ENCODE data around the gene ERCC1. TPM values are rescaled to one million over a fixed set of nuclear protein-coding genes. Genes with fewer than 3 reads are reported as not detected.

The ERCC1 gene
- total RNA-seq, 3 donors from 2014 or later (not counting 1 experiment from before 2014, with no cell fraction given): 46.8 to 55.2 (median 48.2) TPM

DNA sequence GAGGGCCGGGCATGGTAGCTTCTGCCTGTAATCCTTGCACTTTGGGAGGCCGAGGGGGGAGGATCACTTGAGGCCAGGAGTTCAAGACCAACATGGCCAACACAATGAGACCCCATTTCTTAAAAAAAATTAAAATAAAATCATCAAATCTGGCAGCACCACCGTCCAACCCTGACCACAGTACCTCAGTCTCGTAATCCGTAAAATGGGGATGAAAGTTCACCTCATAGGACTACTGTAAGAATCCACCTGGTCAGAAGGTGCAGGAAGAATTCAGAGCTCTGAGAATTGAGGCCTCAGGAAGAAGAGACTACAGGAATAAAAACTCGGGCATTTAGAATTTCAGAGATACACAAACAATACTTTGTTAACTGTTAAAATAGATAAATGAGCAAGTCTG is 21.9 kb downstream of the ERCC1 start:
- Histone ChIP-seq H3K36me3 (ENCODE audit: control insufficient read depth, insufficient read depth, low read length) (no peaks in the 10 kb centered on the region), H3K27ac (ENCODE audit: low read length) (no peak overlapping the region), H3K4me3 (ENCODE audit: low read length) (no peak overlapping the region), H3K4me1 (ENCODE audit: control insufficient read depth, insufficient read depth, low read length) (peaks cover 38% of the 10 kb centered on the region), H3K9me3 (ENCODE audit: control insufficient read depth, insufficient read depth, low read length) (no peaks in the 10 kb centered on the region), H3K27me3 (ENCODE audit: control insufficient read depth, insufficient read depth, low read length) (peaks cover 26% of the 10 kb centered on the region)
- DNase-seq (no peak), ATAC-seq (no peak)
- peaks cover 26 to 30% of the 10 kb centered on the region in 2 donors for H3K27me3 Mint-ChIP-seq (ENCODE audit: low read depth in 2 of 2)
- intact Hi-C loops (cut with micrococcal nuclease): loop anchor here (10.0 kb wide), 1 partner anchor 243 kb away; no protein-coding TSS in a partner anchor
- 97% methylated on average over 5 of the region's 6 CpGs for WGBS (ENCODE audit: insufficient coverage)
- H3K4me1 Mint-ChIP-seq: peaks cover 36 to 39% of the 10 kb centered on the region in 2 donors
- H3K9me3 Mint-ChIP-seq: no peaks in the 10 kb centered on the region
- no peak overlapping the region for H3K4me3 Mint-ChIP-seq
- no peaks in the 10 kb centered on the region for H3K36me3 Mint-ChIP-seq
- TF ChIP-seq, protein P1, sequence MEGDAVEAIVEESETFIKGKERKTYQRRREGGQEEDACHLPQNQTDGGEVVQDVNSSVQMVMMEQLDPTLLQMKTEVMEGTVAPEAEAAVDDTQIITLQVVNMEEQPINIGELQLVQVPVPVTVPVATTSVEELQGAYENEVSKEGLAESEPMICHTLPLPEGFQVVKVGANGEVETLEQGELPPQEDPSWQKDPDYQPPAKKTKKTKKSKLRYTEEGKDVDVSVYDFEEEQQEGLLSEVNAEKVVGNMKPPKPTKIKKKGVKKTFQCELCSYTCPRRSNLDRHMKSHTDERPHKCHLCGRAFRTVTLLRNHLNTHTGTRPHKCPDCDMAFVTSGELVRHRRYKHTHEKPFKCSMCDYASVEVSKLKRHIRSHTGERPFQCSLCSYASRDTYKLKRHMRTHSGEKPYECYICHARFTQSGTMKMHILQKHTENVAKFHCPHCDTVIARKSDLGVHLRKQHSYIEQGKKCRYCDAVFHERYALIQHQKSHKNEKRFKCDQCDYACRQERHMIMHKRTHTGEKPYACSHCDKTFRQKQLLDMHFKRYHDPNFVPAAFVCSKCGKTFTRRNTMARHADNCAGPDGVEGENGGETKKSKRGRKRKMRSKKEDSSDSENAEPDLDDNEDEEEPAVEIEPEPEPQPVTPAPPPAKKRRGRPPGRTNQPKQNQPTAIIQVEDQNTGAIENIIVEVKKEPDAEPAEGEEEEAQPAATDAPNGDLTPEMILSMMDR (IDR thresholded peaks at IDR 0.05): no peak
- H3K27ac Mint-ChIP-seq: no peak overlapping the region

DNA sequence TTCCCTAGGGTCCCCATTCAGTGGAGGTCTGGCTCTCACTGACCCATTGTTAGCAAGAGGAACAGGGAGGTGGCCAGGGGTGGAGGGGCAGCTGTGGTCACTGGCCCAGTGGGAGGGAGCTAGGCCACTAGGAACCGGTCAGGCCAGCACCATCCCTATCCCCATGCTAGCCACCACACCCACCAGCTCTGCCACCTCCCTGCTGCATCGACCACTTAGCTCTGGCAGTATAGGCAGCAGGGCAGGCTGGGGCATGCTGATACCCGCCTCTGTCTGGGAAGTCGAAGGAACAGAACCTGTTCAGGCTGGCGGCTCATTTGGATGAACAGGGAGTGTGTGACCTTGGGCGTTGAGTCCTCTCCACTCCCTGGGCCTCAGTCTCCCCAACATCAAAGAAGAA is 23.5 kb downstream of the ERCC1 start:
- Histone ChIP-seq H3K4me1 (ENCODE audit: control insufficient read depth, insufficient read depth, low read length) (peaks cover 25% of the 10 kb centered on the region), H3K27me3 (ENCODE audit: control insufficient read depth, insufficient read depth, low read length) (peaks cover 27% of the 10 kb centered on the region), H3K36me3 (ENCODE audit: control insufficient read depth, insufficient read depth, low read length) (no peaks in the 10 kb centered on the region), H3K9me3 (ENCODE audit: control insufficient read depth, insufficient read depth, low read length) (no peaks in the 10 kb centered on the region), H3K4me3 (ENCODE audit: low read length) (no peak overlapping the region), H3K27ac (ENCODE audit: low read length) (no peak overlapping the region)
- Mint-ChIP-seq H3K27me3 (ENCODE audit: low read depth in 2 of 2) (peaks cover 27 to 37% of the 10 kb centered on the region in 2 donors), H3K4me1 (peaks cover 20 to 31% of the 10 kb centered on the region in 2 donors), H3K4me3 (no peak overlapping the region), H3K9me3 (no peaks in the 10 kb centered on the region), H3K27ac (no peak overlapping the region), H3K36me3 (no peaks in the 10 kb centered on the region)
- 94% methylated on average over 6 of the region's 6 CpGs for WGBS (ENCODE audit: insufficient coverage)
- TF ChIP-seq, protein P1 (IDR thresholded peaks at IDR 0.05): no peak
- no peak for DNase-seq
- intact Hi-C loops (cut with micrococcal nuclease): loop anchor here (10.0 kb wide), 1 partner anchor 245 kb away; no protein-coding TSS in a partner anchor
- ATAC-seq: no peak

DNA sequence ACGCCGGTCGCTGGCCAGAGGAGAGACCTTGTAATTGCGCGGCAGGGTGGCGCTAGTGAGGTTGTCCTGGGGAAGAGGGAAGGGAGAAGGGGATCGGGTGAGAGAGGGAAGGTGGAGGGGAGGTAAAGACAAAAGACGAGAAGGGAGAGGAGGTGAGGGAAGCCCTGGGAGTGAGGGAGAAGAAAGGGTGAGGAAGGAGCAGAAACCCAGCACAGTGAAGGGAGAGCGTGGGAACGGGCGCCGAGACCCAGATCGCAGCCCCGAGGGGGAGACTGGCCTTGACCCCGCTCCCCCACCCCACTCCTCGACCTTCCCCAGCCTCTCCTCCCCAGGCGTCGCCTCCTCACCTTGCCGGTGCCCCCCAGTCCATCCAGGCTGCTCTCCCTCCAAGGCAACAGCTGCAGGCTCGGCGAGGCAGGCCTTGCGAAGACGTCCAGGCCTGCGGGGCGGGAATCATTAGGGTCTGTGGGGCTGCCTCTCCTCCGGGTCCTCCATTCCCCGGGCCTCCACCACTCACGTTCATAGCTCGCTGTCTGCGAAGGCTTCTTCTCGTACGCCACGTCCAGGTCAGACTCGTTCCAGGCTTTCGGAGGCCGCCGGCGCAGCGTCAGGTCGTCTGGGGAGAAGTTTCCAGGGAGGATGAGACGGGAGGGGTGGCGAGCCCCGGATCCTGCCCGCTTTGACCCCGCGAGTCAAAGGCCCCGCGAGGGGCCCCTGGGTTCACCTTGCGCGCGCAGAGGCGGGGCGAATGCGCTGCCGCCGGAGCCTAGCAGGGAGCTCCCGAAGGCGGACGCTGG is 27.7 kb downstream of the ERCC1 start:
- ATAC-seq (no peak), DNase-seq (no peak)
- Mint-ChIP-seq H3K4me1 (peaks cover 6 to 11% of the 10 kb centered on the region in 2 donors), H3K27ac (no peak overlapping the region), H3K9me3 (no peaks in the 10 kb centered on the region), H3K36me3 (no peaks in the 10 kb centered on the region), H3K27me3 (ENCODE audit: low read depth in 2 of 2) (peaks cover 16 to 28% of the 10 kb centered on the region in 2 donors), H3K4me3 (no peak overlapping the region)
- Histone ChIP-seq H3K9me3 (ENCODE audit: control insufficient read depth, insufficient read depth, low read length) (no peaks in the 10 kb centered on the region), H3K27me3 (ENCODE audit: control insufficient read depth, insufficient read depth, low read length) (peaks cover 4% of the 10 kb centered on the region), H3K4me1 (ENCODE audit: control insufficient read depth, insufficient read depth, low read length) (peaks cover 8% of the 10 kb centered on the region), H3K36me3 (ENCODE audit: control insufficient read depth, insufficient read depth, low read length) (no peaks in the 10 kb centered on the region), H3K27ac (ENCODE audit: low read length) (no peak overlapping the region), H3K4me3 (ENCODE audit: low read length) (no peak overlapping the region)
- intact Hi-C loops (cut with micrococcal nuclease): no loop called here
- TF ChIP-seq, protein P1 (IDR thresholded peaks at IDR 0.05): no peak
- 38% methylated on average over 59 of the region's 59 CpGs for WGBS (ENCODE audit: insufficient coverage)
